HG03025 (cell line): ENCODE data around the gene TEDDM1.
"Not testable (repeated sequence)": the region's sequence is repeated elsewhere in the genome, so short reads cannot be mapped to it uniquely, and the experiment has no call there.

Source experiments
- ATAC-seq: cut with Tn5 transposase; IDR thresholded peaks from one replicate; pipeline ENCODE4 v1.9.1; 2021; ENCODE audit warnings: mild to moderate bottlenecking, moderate library complexity; ENCODE audit not compliant: unreplicated experiment, low FRiP score

Gene TEDDM1

GRCh38 chr1:182381962-182382819, 18.3 kb downstream of the TEDDM1 start:
- no peak for ATAC-seq

GRCh38 chr1:182380199-182380598, 20.3 kb downstream of the TEDDM1 start:
- no peak for ATAC-seq

- ATAC-seq = not testable (repeated sequence)
Observed at GRCh38 chr1:182379781-182380180, 20.7 kb downstream of the TEDDM1 start.

- ATAC-seq = no peak
Observed at GRCh38 chr1:182376936-182377574, 23.4 kb downstream of the TEDDM1 start.

- no peak for ATAC-seq
Observed at GRCh38 chr1:182374101-182374834, 26.2 kb downstream of the TEDDM1 start.

- no peak for ATAC-seq
Observed at GRCh38 chr1:182370532-182370931, 29.9 kb downstream of the TEDDM1 start.

GRCh38 chr1:182368903-182369302, 31.6 kb downstream of the TEDDM1 start:
- no peak for ATAC-seq

- no peak for ATAC-seq
Observed at GRCh38 chr1:182368358-182368757, 32.1 kb downstream of the TEDDM1 start.

- ATAC-seq = no peak
Observed at GRCh38 chr1:182367926-182368325, 32.5 kb downstream of the TEDDM1 start.

- ATAC-seq = no peak
Observed at GRCh38 chr1:182366596-182366995, 33.9 kb downstream of the TEDDM1 start.

- no peak for ATAC-seq
Observed at GRCh38 chr1:182359645-182360044, 40.8 kb downstream of the TEDDM1 start.

- no peak for ATAC-seq
Observed at GRCh38 chr1:182357913-182358312, 42.6 kb downstream of the TEDDM1 start.

- no peak for ATAC-seq
Observed at GRCh38 chr1:182357171-182357570, 43.3 kb downstream of the TEDDM1 start.

- ATAC-seq = no peak
Observed at GRCh38 chr1:182355723-182356098, 44.8 kb downstream of the TEDDM1 start.

- no peak for ATAC-seq
Observed at GRCh38 chr1:182351790-182352364, 48.6 kb downstream of the TEDDM1 start.

- ATAC-seq = no peak
Observed at GRCh38 chr1:182350839-182351238, 49.6 kb downstream of the TEDDM1 start.

- no peak for ATAC-seq
Observed at GRCh38 chr1:182348961-182349747, 51.3 kb downstream of the TEDDM1 start.
